GM12872 (cell line): ENCODE results near the gene BCOR.

Source experiments
- TF ChIP-seq, protein P1 (sequence below): IDR thresholded peaks from 3 replicates; pipeline ENCODE4 v1.5.1; 2011; ENCODE audit warnings: low read depth, mild to moderate bottlenecking, low read length, moderate library complexity; ENCODE audit not compliant: insufficient read depth

BCOR gene

GRCh38 chrX:40143987-40144386 lies 46.2 kb upstream of the BCOR start:
- TF ChIP-seq, protein P1, sequence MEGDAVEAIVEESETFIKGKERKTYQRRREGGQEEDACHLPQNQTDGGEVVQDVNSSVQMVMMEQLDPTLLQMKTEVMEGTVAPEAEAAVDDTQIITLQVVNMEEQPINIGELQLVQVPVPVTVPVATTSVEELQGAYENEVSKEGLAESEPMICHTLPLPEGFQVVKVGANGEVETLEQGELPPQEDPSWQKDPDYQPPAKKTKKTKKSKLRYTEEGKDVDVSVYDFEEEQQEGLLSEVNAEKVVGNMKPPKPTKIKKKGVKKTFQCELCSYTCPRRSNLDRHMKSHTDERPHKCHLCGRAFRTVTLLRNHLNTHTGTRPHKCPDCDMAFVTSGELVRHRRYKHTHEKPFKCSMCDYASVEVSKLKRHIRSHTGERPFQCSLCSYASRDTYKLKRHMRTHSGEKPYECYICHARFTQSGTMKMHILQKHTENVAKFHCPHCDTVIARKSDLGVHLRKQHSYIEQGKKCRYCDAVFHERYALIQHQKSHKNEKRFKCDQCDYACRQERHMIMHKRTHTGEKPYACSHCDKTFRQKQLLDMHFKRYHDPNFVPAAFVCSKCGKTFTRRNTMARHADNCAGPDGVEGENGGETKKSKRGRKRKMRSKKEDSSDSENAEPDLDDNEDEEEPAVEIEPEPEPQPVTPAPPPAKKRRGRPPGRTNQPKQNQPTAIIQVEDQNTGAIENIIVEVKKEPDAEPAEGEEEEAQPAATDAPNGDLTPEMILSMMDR, result no peak

- TF ChIP-seq, protein P1, result no peak
Measured at GRCh38 chrX:40143001-40143400, 45.2 kb upstream of the BCOR start.

DNA sequence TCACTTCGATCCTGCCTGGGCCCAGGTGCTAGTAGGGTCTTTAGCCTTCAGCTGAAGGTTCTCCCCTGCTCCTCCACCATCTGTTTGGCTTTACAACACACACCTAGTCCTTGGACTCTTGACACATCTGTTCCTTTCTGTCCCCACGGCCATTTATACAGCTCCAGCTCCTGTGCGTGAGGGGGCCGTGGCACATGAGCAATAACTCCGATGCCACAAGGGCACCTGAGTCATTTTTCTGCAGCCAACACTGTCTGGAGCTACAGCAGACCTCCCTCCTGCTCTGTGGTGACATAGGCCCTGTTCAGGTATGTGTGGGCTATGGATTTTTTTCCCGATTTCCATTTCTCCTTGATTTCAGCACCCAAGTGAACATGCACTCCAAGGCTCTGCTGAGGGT lies 44.7 kb upstream of the BCOR start:
- TF ChIP-seq, protein P1, result no peak

DNA sequence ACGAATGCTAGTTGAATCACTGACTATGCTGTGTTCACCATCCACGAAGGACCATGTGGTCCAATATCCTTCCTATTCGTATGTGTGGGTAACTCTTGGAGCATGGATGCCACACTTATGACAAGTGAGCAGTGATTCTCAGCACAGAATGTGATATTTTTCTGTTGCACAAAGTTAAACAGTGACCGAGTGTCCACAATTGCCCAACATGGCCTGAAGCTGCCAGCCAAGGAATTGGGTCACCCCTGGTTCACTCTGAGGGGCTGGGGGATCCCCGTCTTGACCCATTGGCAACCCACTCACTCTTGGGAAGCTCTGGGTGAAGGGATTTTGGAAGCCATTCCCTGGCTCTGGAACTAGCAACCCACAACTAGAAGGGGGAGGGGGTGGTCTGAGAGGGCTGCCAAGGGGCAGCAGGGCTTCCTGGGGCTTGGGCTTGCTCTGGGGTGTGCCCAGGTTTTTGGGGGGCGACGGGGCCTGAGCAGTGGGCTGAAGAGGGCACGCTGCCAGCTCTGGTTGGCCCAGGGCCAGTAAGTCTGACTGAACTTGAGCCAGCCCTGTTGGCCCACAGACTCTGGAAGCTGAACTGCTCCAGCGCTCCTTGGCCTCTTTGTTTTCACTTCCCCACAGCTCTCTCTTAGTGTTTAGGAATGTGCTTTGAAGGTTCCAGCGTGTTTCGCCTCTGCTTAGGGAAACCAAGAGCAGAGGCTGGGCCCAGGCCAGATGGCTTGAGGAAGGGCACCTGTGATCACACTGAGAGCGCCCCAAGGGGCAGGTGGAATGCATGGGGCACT lies 43.1 kb upstream of the BCOR start:
- TF ChIP-seq, protein P1, result no peak

DNA sequence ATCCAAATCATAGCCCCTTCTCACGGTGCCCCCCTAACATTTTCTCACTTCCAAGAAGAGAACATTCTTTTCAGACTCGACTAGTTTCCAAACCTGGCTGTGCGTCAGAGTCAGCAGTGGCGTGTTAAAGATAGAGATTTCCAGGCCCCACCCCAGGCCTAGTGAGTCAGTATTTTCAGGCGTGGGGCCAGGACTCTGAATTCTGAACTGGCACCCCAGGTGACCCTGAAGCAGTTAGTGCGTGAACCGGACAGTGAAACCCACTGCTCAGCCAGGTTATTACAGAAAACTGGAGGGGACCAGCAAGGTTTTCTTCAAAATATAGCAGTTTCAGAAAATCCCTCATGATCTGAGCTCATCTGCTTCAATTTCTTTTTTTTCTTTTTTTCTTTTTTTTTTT lies 35.0 kb upstream of the BCOR start:
- TF ChIP-seq, protein P1, result no peak

GRCh38 chrX:40131654-40132337 lies 34.0 kb upstream of the BCOR start:
- TF ChIP-seq, protein P1, result no peak

DNA sequence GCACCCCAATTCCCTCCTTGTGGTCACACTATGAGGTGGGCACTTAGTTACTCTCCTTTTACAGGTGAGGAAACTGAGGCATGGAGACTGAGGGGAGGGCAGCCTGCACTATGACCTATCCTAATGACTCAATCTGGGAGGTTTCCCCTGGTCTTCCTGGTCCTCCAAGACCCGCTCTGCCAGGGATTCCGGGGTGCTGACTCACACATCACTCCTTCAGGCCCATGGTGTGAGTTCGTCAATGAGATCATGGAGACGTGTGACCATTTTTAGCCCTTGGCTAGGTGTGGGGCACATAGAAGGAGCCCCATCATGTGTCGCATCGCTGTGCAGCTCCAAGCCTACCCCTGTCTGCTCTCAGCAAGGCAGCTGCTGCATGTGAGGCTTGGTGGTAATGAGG lies 32.4 kb upstream of the BCOR start:
- TF ChIP-seq, protein P1, result no peak
